Aorta (tissue), 5 donors: ENCODE results near the gene CPSF7. TPM values are rescaled to one million over a fixed set of nuclear protein-coding genes. Genes with fewer than 3 reads are reported as not detected.
"Not testable (repeated sequence)": the region's sequence is repeated elsewhere in the genome, so short reads cannot be mapped to it uniquely, and the experiment has no call there.

Experiments used
- ATAC-seq: fragments of 200-7000 bp; cut with Tn5 transposase; one replicate; pipeline ENCODE4 v1.9.1; 2022; ENCODE audit warnings: moderate library complexity; ENCODE audit not compliant: low FRiP score
- DNase-seq, 2 donors: peaks; one replicate each; pipeline ENCODE4 v3.0.0-alpha.2; 2020
- H3K27ac ChIP-seq, 2 donors: one replicate each; pipeline ENCODE4 v1.5.1; 2013; ENCODE audit warnings: low read length in 2 of 2, mild to moderate bottlenecking in 2 of 2, moderate library complexity in 2 of 2, control low read depth in 1 of 2, inconsistent platforms in 1 of 2, low read depth in 1 of 2
- H3K27me3 ChIP-seq, 2 donors: one replicate each; pipeline ENCODE4 v1.6.1; 2013; ENCODE audit warnings: control low read depth in 1 of 2, low read length in 1 of 2, mild to moderate bottlenecking in 1 of 2, moderate library complexity in 1 of 2; ENCODE audit not compliant: insufficient read depth in 2 of 2, control insufficient read depth in 1 of 2
- H3K36me3 ChIP-seq, 2 donors: one replicate each; pipeline ENCODE4 v1.6.1; 2013; ENCODE audit warnings: control low read depth in 1 of 2, low read length in 1 of 2, mild to moderate bottlenecking in 1 of 2; ENCODE audit not compliant: insufficient read depth in 2 of 2, control insufficient read depth in 1 of 2
- H3K4me1 ChIP-seq, 2 donors: one replicate each; pipeline ENCODE4 v1.6.1; 2013; ENCODE audit warnings: low read length in 2 of 2, control low read depth in 1 of 2, mild to moderate bottlenecking in 1 of 2, moderate library complexity in 1 of 2; ENCODE audit not compliant: insufficient read depth in 2 of 2, control insufficient read depth in 1 of 2
- H3K4me3 ChIP-seq, 2 donors: one replicate each; pipeline ENCODE4 v1.5.1; 2013; ENCODE audit warnings: low read length in 2 of 2, control low read depth in 1 of 2, mild to moderate bottlenecking in 1 of 2
- H3K9me3 ChIP-seq: one replicate; pipeline ENCODE4 v1.6.1; 2013; ENCODE audit warnings: mild to moderate bottlenecking, low read length; ENCODE audit not compliant: control insufficient read depth
- WGBS, 2 donors: extraction: QIAGEN DNeasy Blood & Tissue Kit; methylation state at CpG; one replicate each; pipeline ENCODE4 v1.1.7; 2013; 5-methylcytosine and 5-hydroxymethylcytosine counted together
- intact Hi-C, 2 donors: fragments of 100-400 bp; cut with DNase I; formaldehyde crosslinking; loops; one replicate each; pipeline versions ENCODE4 v1.14.2 to v1.15.0; 2022
- polyA plus RNA-seq, 2 donors: library from polyadenylated mRNA; stranded (reverse); fragments of 200-250 nt; gene quantifications; one replicate each; pipeline ENCODE4 v1.2.3, GENCODE V29; 2013
- total RNA-seq, 2 donors: library from RNA; stranded (reverse); fragmentation: NEBNext Ultra II Directional; extraction: Animal tissue kit (Norgen Biotek cat#: 25700); gene quantifications; one replicate each; pipeline ENCODE4 v1.2.1, GENCODE V29; 2021
- donor health status: healthy with polysubstance abuse.
- donor health status: Bipolar disorder and iron deficiency.
- donor health status: DM: no; HTN: no; CAD: no.
- donor health status: DM: no; HTN: no; CAD: no.
- donor health status: DM: yes; HTN: yes; CAD: no.

The CPSF7 gene
- total and polyA plus RNA-seq, 4 donors: 19.8 to 89.4 (median 65.0) TPM

DNA sequence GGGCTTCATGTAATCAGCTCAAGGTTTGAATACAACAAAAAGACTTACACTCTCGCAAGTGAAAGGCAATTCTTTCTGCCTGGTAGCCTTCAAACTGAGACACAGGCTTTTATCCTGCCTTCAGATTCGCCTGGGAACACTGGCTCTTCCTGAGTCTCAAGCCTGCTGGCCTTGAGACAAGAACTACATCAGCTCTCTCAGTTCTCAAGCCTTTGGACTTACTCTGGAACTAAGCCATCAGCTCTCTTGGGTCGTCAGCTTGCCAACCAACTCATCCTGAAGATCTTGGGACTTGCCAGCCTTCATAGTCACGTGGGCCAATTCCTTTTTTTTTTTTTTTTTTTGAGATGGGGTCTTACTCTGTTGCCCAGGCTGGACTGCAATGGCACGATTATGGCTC is 43.1 kb upstream of the CPSF7 start:
- WGBS, 2 donors: 25% methylated on average over 5 of the region's 5 CpGs
- no peak overlapping the region for H3K4me3 ChIP-seq
- DNase-seq (peak in 1 of 2 donors; percentile 73), ATAC-seq (peak; percentile 71)
- intact Hi-C loops: no loop called here
- H3K9me3 ChIP-seq: no peaks in the 10 kb centered on the region
- peak overlapping the region in 1 of 2 donors; percentile 52 for H3K27ac ChIP-seq
- H3K27me3 ChIP-seq: no peaks in the 10 kb centered on the region
- peaks cover 0 to 4% of the 10 kb centered on the region in 2 donors for H3K36me3 ChIP-seq
- H3K4me1 ChIP-seq: no peaks in the 10 kb centered on the region

DNA sequence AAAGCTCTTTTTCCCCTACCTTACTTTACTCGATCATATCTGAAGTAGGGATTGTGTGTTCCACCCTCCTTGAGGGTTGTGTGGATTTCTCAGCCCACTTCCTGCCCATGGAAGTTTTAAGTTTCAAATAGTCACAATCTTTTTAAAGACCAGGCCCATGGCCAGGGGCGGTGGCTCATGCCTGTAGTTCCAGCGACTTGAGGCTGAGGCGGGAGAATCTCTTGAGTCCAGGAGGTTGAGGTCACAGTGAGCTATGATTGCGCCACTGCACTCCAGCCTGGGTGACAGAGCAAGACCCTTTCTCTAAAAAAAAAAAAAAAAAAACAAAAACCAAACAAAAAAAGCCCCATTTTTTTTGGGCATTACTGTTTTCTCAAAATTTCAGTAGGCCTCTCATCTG is 42.5 kb upstream of the CPSF7 start:
- DNase-seq (peak; percentile 90 to 92), ATAC-seq (peak; percentile 84)
- Histone ChIP-seq H3K36me3 (peaks cover 0 to 4% of the 10 kb centered on the region in 2 donors), H3K9me3 (no peaks in the 10 kb centered on the region), H3K4me1 (no peaks in the 10 kb centered on the region), H3K27me3 (no peaks in the 10 kb centered on the region), H3K4me3 (no peak overlapping the region), H3K27ac (peak overlapping the region in 1 of 2 donors; percentile 79)
- intact Hi-C loops: no loop called here
- 8 to 10% methylated on average over 5 of the region's 5 CpGs for WGBS, 2 donors

DNA sequence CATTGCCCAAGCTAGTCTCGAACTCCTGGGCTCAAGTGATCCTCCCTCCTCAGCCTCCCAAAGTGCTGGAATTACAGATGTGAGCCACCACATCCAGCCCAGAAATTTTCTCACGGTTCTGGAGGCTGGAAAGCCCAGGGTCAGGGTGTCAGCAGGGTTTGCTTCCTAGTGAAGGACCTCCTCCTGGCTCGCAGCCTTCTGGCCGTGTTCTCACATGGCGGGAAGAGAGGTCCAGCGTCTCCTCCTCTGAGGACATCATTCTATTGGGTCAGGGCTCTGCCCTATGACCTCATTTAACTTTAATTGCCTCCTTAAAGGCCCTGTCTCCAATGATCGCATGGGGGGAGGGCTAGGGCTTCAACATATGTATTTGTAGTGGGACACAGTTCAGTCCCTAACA is 38.2 kb upstream of the CPSF7 start:
- no peak overlapping the region for H3K27ac ChIP-seq
- no peak for DNase-seq
- no peaks in the 10 kb centered on the region for H3K27me3 ChIP-seq
- intact Hi-C loops: no loop called here
- no peaks in the 10 kb centered on the region for H3K4me1 ChIP-seq
- 75 to 77% methylated on average over 7 of the region's 7 CpGs for WGBS, 2 donors
- H3K9me3 ChIP-seq: no peaks in the 10 kb centered on the region
- no peak overlapping the region for H3K4me3 ChIP-seq
- peaks cover 0 to 4% of the 10 kb centered on the region in 2 donors for H3K36me3 ChIP-seq
- no peak for ATAC-seq

DNA sequence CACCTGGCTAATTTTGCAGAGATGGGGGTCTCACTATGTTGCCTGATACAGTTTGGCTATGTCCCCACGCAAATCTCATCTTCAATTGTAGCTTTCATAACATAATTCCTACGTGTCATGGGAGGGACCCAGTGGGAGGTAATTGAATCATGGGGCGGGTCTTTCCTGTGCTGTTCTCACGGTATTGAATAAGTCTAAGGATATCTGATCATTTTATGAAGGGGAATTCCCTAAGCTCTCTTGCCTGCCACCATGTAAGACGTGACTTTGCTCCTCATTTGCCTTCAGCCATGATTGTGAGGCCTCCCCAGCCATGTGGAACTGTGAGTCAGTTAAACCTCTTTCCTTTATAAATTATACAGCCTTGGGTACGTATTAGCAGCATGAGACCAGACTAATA is 37.8 kb upstream of the CPSF7 start:
- intact Hi-C loops, H3K9me3 ChIP-seq, H3K27me3 ChIP-seq, H3K36me3 ChIP-seq, DNase-seq, H3K27ac ChIP-seq, ATAC-seq, H3K4me3 ChIP-seq, H3K4me1 ChIP-seq: not testable (repeated sequence)
- WGBS, 2 donors: 89 to 92% methylated on average over 6 of the region's 6 CpGs

DNA sequence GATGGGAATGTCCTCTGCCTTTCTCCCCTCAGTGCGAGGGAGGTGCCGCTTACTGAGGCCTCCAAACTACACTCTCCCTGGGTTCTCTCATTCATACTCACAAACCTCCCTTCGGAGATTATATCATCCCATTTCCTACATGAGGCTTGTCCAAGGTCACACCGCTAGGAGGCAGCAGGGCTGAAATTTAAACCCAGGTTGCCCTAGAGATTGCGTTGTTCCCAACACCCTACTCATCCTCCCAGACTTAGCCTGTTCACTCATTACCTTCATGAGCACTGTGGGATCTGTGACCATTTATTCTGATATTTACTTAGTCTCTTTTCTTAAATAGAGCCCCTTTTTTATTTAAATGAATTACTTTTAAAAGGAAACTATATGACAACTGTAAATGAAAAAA is 31.2 kb upstream of the CPSF7 start:
- Histone ChIP-seq H3K36me3 (peaks cover 0 to 1% of the 10 kb centered on the region in 2 donors), H3K4me1 (no peaks in the 10 kb centered on the region), H3K4me3 (no peak overlapping the region), H3K27ac (no peak overlapping the region), H3K27me3 (no peaks in the 10 kb centered on the region), H3K9me3 (no peaks in the 10 kb centered on the region)
- DNase-seq (no peak), ATAC-seq (no peak)
- 88 to 89% methylated on average over 5 of the region's 5 CpGs for WGBS, 2 donors
- intact Hi-C loops: no loop called here

DNA sequence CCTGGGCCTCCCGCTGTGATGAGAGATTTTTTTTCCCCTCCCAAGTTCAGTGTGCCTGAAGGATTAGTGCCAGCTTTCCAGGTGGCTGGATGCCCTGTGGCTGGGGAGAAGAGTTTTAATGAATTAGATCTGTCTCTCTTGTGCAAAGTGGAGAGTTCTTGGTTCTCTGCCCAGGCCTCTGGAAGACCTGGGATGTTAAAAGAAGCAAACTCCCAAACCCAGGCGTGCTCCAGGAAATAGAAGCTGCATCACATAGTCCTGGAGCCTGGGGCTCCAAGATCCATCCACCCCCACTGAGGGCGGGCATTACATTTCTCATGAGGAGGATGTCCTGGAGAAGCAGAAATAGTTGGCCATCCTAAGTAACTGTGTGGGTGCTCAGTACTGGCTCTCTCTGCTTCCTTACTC is 30.7 kb upstream of the CPSF7 start:
- H3K27ac ChIP-seq: no peak overlapping the region
- no peak overlapping the region for H3K4me3 ChIP-seq
- 72 to 77% methylated on average over 3 of the region's 3 CpGs for WGBS, 2 donors
- ATAC-seq (no peak), DNase-seq (no peak)
- no peaks in the 10 kb centered on the region for H3K9me3 ChIP-seq
- H3K27me3 ChIP-seq: no peaks in the 10 kb centered on the region
- peaks cover 0 to 4% of the 10 kb centered on the region in 2 donors for H3K36me3 ChIP-seq
- H3K4me1 ChIP-seq: no peaks in the 10 kb centered on the region
- intact Hi-C loops: no loop called here

DNA sequence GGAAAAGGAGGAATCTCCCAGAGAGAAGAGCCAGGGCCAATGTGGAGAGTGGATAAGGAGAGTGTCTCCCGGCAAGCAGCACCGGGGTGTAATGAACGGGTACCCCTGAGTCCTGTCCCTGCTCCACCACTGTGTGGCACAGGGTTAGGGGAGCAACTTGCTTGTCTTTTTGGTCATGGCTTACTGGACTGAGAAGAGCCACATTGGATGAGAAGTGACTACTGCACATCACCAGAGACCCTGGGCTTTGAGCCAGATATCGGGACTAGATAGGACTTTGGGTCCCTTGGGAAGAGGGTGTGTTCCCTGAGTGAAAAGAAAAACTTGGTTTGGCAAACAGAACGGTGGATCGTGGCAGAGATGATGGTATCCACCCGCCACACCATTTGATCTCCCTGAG is 24.7 kb upstream of the CPSF7 start:
- intact Hi-C loops: no loop called here
- Histone ChIP-seq H3K4me1 (no peaks in the 10 kb centered on the region), H3K36me3 (peaks cover 0 to 4% of the 10 kb centered on the region in 2 donors), H3K27ac (no peak overlapping the region), H3K9me3 (no peaks in the 10 kb centered on the region), H3K27me3 (no peaks in the 10 kb centered on the region), H3K4me3 (no peak overlapping the region)
- no peak for DNase-seq
- 91% methylated on average over 7 of the region's 7 CpGs for WGBS, 2 donors
- no peak for ATAC-seq

DNA sequence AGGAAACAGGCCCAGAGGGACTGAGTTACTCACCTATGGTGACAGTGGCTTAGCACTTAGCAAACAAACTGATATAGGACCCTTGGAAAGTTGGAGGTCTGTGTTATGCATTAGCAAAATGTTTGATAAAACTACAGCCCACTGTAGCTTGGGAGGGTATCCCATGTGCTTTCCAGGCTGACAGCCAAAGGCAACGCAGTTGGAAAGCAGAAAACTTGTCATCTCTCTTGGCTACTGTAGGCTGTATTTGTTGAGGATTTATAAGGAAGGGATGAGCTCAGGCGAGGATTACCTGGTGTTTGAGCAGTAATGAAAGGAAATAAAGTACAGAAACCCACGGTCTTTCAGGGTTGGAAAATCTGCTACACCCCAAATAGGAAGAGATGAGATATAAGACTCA is 23.9 kb upstream of the CPSF7 start:
- no peaks in the 10 kb centered on the region for H3K9me3 ChIP-seq
- no peaks in the 10 kb centered on the region for H3K27me3 ChIP-seq
- peaks cover 4% of the 10 kb centered on the region in 2 donors for H3K36me3 ChIP-seq
- no peak for DNase-seq
- intact Hi-C loops: no loop called here
- WGBS, 2 donors: 34 to 48% methylated on average over 3 of the region's 3 CpGs
- no peaks in the 10 kb centered on the region for H3K4me1 ChIP-seq
- no peak for ATAC-seq
- no peak overlapping the region for H3K27ac ChIP-seq
- no peak overlapping the region for H3K4me3 ChIP-seq

DNA sequence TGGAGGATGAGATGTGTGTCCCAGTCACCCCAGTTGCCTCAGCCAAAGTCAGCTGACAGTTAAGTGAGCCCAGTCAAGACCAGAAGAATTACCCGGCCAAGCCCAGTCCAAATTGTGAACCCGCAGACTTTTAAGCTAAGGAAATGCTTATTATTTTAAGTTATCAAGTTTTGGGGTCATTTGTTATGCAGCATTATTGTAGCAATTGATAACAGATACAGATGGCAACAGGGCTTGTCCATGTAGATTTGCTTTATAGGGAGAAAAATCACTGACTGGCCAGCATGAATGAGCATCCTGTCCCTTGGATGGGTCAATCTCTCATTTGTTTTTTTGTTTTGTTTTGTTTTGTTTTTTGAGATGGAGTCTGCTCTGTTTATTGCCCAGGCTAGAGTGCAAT is 23.1 kb upstream of the CPSF7 start:
- H3K36me3 ChIP-seq: peaks cover 4% of the 10 kb centered on the region in 2 donors
- ATAC-seq (no peak), DNase-seq (no peak)
- H3K4me3 ChIP-seq: no peak overlapping the region
- H3K4me1 ChIP-seq: no peaks in the 10 kb centered on the region
- no peaks in the 10 kb centered on the region for H3K9me3 ChIP-seq
- no peaks in the 10 kb centered on the region for H3K27me3 ChIP-seq
- WGBS, 2 donors: 88 to 94% methylated on average over 2 of the region's 2 CpGs
- intact Hi-C loops: no loop called here
- no peak overlapping the region for H3K27ac ChIP-seq
